Lower lobe of right lung (tissue), 2 donors: ENCODE results near the gene RIMS1. TPM values are rescaled to one million over a fixed set of nuclear protein-coding genes. Genes with fewer than 3 reads are reported as not detected.
A peak's percentile ranks its signal among the peaks of the same experiment; 100 is the strongest.

Experiments
- ATAC-seq, 2 donors: fragments of 200-7000 bp; cut with Tn5 transposase; one replicate each; pipeline ENCODE4 v1.9.1; 2020 to 2022; ENCODE audit warnings: mild to moderate bottlenecking in 2 of 2, moderate library complexity in 2 of 2
- DNase-seq: peaks from one replicate; pipeline ENCODE4 v3.0.0-alpha.2; 2020
- H3K27ac ChIP-seq: fragments of 200-600 bp; one replicate; pipeline ENCODE4 v1.8.0; 2022
- H3K27me3 ChIP-seq: fragments of 200-600 bp; one replicate; pipeline ENCODE4 v1.8.0; 2022; ENCODE audit warnings: low read depth
- H3K36me3 ChIP-seq: fragments of 200-600 bp; one replicate; pipeline ENCODE4 v1.8.0; 2022; ENCODE audit warnings: mild to moderate bottlenecking
- H3K4me1 ChIP-seq: fragments of 200-600 bp; one replicate; pipeline ENCODE4 v1.8.0; 2022
- H3K4me3 ChIP-seq: fragments of 200-600 bp; one replicate; pipeline ENCODE4 v1.8.0; 2022; ENCODE audit warnings: mild to moderate bottlenecking
- H3K9me3 ChIP-seq: fragments of 200-600 bp; one replicate; pipeline ENCODE4 v1.8.0; 2022
- CTCF ChIP-seq: fragments of 200-600 bp; IDR thresholded peaks from one replicate; pipeline ENCODE4 v1.8.0; 2022; ENCODE audit warnings: antibody characterized with exemption, mild to moderate bottlenecking
- intact Hi-C: fragments of 100-400 bp; cut with DNase I; formaldehyde crosslinking; loops from one replicate; pipeline ENCODE4 v1.11.0; 2022
- total RNA-seq: library from RNA; stranded (reverse); fragmentation: NEBNext Ultra II Directional; extraction: Animal tissue kit (Norgen Biotek cat#: 25700); gene quantifications from one replicate; pipeline ENCODE4 v1.2.1, GENCODE V29; 2021
- donor health status: DM: no; HTN: yes; CAD: no; lungs with severe emphysema.

Gene RIMS1
- total RNA-seq, 1 donor from 2014 or later: 3.8 TPM

- peak overlapping the region; percentile 53 for H3K4me3 ChIP-seq
- no peaks in the 10 kb centered on the region for H3K9me3 ChIP-seq
- no peak for DNase-seq
- intact Hi-C loops: no loop called here
- peaks cover 11% of the 10 kb centered on the region for H3K27me3 ChIP-seq
- no peaks in the 10 kb centered on the region for H3K36me3 ChIP-seq
- no peak overlapping the region for H3K27ac ChIP-seq
- no peak for TF ChIP-seq CTCF
- H3K4me1 ChIP-seq: no peaks in the 10 kb centered on the region
- ATAC-seq: peak; percentile 14 to 40
These were observed 825 bp downstream of the RIMS1 start for GRCh38 chr6:71887006-71887743.

DNA sequence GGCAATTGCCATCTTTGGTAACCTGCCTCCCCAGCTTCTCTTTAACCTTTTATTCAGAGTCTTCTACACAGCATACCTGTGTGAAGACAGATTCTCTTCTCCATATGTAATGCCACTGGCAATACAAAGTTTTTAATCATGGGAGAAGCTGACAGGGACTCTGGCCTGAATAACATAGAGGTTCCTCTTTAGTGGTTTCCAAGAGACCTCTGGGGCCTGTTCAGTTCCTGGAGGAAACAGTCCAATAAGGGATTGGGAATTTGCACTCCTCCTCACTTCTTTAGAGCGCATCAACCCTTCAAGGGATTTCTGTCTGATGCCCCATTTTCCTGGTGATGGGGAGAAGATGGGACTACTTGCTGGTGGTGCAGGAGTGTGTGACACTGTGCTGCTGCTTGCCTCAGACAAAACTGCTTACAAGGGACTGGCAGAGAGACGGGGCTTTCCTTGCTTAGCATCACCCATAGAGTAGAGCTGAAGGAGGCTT is 1.4 kb downstream of the RIMS1 start:
- H3K9me3 ChIP-seq: no peaks in the 10 kb centered on the region

DNA sequence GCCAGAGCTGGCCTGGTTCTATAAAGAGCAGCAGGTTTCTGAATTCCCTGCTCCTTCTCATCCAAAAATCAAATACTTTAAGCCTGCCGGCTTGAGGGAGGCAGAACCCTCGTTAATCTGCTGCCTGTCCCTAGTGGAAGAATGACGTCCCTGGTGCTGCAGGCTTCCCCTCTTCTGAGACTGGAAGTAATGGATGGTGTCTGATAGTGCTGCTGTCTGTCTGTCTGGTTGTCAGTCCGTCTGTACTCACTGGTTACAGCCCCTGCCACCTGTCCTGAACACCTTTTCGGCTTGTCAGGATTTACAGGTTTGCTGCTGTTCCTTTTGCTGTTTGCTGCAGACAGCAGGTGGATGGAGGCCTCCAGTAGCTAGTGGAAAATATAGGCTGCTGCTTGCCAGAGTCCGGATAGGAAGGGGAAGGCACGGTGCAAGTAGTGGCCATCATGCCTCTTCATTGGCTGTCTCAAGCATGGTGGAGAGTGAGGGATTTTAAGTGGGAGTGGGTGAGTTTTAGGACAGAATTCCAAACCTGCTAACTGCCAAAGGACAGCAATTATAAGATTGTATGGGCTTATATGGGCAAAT is 2.5 kb downstream of the RIMS1 start:
- peaks cover 11% of the 10 kb centered on the region for H3K27me3 ChIP-seq
- intact Hi-C loops: no loop called here
- H3K4me3 ChIP-seq: no peak overlapping the region
- DNase-seq (no peak), ATAC-seq (no peak)
- no peak for TF ChIP-seq CTCF
- no peaks in the 10 kb centered on the region for H3K9me3 ChIP-seq
- no peaks in the 10 kb centered on the region for H3K4me1 ChIP-seq
- no peaks in the 10 kb centered on the region for H3K36me3 ChIP-seq
- no peak overlapping the region for H3K27ac ChIP-seq

More for the DNA sequence above, 1.4 kb downstream of the RIMS1 start:
- intact Hi-C loops: no loop called here
- no peak for ATAC-seq
- Histone ChIP-seq H3K4me1 (no peaks in the 10 kb centered on the region), H3K4me3 (no peak overlapping the region), H3K27me3 (peaks cover 11% of the 10 kb centered on the region), H3K27ac (no peak overlapping the region), H3K36me3 (no peaks in the 10 kb centered on the region)
- no peak for DNase-seq
- TF ChIP-seq CTCF: no peak

DNA sequence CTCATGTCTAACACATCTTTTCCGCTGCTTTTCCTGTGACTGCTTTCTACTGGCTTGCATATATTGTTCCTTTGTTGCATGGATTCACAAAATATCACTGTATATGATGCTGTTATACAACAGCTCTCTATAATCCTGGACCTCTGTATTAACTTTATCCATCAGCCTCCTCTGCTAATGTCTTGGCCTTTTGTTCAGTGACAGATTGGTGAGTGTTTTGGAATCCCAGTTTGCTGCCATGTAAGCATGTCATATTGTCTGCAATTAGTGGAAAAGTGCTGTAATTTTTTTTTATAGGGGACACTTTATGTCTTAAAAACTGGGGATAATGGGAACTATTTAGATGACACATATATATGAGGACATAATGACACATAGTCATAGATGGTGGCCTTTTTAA is 3.0 kb downstream of the RIMS1 start:
- Histone ChIP-seq H3K4me3 (no peak overlapping the region), H3K9me3 (no peaks in the 10 kb centered on the region), H3K27me3 (peaks cover 11% of the 10 kb centered on the region), H3K27ac (no peak overlapping the region), H3K4me1 (no peaks in the 10 kb centered on the region), H3K36me3 (no peaks in the 10 kb centered on the region)
- no peak for TF ChIP-seq CTCF
- DNase-seq: no peak
- intact Hi-C loops: no loop called here
- no peak for ATAC-seq

DNA sequence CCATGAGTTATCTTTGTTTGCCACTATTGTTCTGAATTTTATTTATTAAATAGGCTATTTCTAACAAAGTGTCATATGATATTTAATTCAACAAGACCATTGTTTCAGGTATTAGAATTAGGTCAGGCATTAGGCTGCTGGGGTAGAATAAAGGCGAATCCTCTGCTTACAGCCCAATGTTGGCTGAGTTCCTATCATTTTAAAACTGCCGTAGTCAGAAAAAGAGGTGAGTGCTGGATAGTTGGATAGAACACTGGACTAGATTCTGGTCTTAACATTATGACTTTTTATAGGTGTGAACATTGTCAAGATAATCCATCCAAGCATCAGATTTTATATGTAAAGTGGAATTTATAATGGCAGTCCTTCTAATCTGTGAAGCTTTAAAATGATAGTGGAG is 6.3 kb downstream of the RIMS1 start:
- Histone ChIP-seq H3K4me3 (no peak overlapping the region), H3K36me3 (no peaks in the 10 kb centered on the region), H3K9me3 (no peaks in the 10 kb centered on the region), H3K27me3 (peaks cover 3% of the 10 kb centered on the region), H3K4me1 (no peaks in the 10 kb centered on the region), H3K27ac (no peak overlapping the region)
- ATAC-seq (no peak), DNase-seq (no peak)
- TF ChIP-seq CTCF: no peak
- intact Hi-C loops: no loop called here
